Esophagus squamous epithelium (tissue), 4 donors: ENCODE results near the gene RBM34.

Experiments
- POLR2A ChIP-seq, 4 donors: fragments of 450-650 bp; IDR thresholded peaks; one replicate each; pipeline ENCODE4 v1.6.1; 2017; ENCODE audit warnings: antibody characterized with exemption in 4 of 4, mild to moderate bottlenecking in 4 of 4, moderate library complexity in 3 of 4
- TF ChIP-seq, protein P1 (sequence below), 6 experiments: fragments of 450-650 bp in 4 of 6; fragments of 200-600 bp in 2 of 6; sonication (generic) in 2 of 6; IDR thresholded peaks; one replicate each; pipeline ENCODE4 v1.5.1; 2016 to 2019; ENCODE audit warnings: antibody characterized with exemption in 6 of 6, mild to moderate bottlenecking in 4 of 6, moderate library complexity in 4 of 6

DNA sequence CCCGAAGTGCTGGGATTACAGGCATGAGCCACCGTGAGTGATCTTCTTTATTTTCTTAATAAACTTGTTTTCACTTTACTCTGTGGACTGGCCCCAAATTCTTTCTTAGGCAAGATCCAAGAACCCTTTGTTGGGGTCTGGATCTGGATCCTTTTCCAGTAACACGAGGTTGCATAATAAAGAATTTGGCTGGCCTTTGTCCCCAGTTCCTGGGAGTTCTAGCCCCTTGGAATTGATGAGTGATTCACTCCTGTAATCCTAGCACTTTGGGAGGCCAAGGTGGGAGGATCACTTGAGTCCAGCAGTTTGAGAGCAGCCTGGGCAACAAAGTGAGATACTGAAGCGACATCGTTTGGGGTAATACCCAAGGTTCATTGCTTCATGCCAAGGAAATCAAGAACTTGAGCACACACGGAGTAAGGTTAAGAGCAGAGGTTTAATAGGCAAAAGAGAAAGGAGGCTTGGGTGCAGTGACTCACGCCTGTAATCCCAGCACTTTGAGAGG lies 30.2 kb downstream of the RBM34 start:
- TF ChIP-seq POLR2A (IDR thresholded peaks at IDR 0.05), result no peak
- TF ChIP-seq, protein P1, sequence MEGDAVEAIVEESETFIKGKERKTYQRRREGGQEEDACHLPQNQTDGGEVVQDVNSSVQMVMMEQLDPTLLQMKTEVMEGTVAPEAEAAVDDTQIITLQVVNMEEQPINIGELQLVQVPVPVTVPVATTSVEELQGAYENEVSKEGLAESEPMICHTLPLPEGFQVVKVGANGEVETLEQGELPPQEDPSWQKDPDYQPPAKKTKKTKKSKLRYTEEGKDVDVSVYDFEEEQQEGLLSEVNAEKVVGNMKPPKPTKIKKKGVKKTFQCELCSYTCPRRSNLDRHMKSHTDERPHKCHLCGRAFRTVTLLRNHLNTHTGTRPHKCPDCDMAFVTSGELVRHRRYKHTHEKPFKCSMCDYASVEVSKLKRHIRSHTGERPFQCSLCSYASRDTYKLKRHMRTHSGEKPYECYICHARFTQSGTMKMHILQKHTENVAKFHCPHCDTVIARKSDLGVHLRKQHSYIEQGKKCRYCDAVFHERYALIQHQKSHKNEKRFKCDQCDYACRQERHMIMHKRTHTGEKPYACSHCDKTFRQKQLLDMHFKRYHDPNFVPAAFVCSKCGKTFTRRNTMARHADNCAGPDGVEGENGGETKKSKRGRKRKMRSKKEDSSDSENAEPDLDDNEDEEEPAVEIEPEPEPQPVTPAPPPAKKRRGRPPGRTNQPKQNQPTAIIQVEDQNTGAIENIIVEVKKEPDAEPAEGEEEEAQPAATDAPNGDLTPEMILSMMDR (IDR thresholded peaks at IDR 0.05), result no peak
